Lung (tissue), 12 donors: ENCODE measurements around the gene TEX9. TPM values are rescaled to one million over a fixed set of nuclear protein-coding genes. Genes with fewer than 3 reads are reported as not detected.

Source experiments
- ATAC-seq: fragments of 200-7000 bp; cut with Tn5 transposase; one replicate; pipeline ENCODE4 v1.9.1; 2020; ENCODE audit warnings: moderate number of reproducible peaks; ENCODE audit not compliant: insufficient read depth, low FRiP score
- DNase-seq, 3 donors: peaks; one replicate each; pipeline ENCODE4 v3.0.0-alpha.2; 2013 to 2017
- H3K27ac ChIP-seq, 2 donors: one replicate each; pipeline ENCODE4 v1.5.1; 2013; ENCODE audit warnings: mild to moderate bottlenecking in 2 of 2, moderate library complexity in 2 of 2, control low read depth in 1 of 2, inconsistent platforms in 1 of 2, low read depth in 1 of 2, low read length in 1 of 2
- H3K27me3 ChIP-seq, 3 donors: one replicate each; pipeline ENCODE4 v1.5.1; 2013; ENCODE audit warnings: low read length in 2 of 3; ENCODE audit not compliant: control insufficient read depth in 3 of 3, insufficient read depth in 3 of 3
- H3K36me3 ChIP-seq, 4 donors: one replicate each; pipeline ENCODE4 v1.5.1; 2013; ENCODE audit warnings: low read length in 4 of 4, mild to moderate bottlenecking in 1 of 4, moderate library complexity in 1 of 4; ENCODE audit not compliant: control insufficient read depth in 4 of 4, insufficient read depth in 4 of 4
- H3K4me1 ChIP-seq, 5 donors: one replicate each; pipeline ENCODE4 v1.5.1; 2013; ENCODE audit warnings: low read length in 5 of 5, mild to moderate bottlenecking in 2 of 5, moderate library complexity in 1 of 5; ENCODE audit not compliant: control insufficient read depth in 5 of 5, insufficient read depth in 5 of 5
- H3K4me3 ChIP-seq: one replicate; pipeline ENCODE4 v1.5.1; 2013; ENCODE audit warnings: mild to moderate bottlenecking, control low read depth, moderate library complexity
- H3K9ac ChIP-seq, 2 donors: one replicate each; pipeline ENCODE4 v1.5.1; 2013; ENCODE audit warnings: low read length in 2 of 2, control low read depth in 1 of 2; ENCODE audit not compliant: insufficient read depth in 1 of 2
- H3K9me3 ChIP-seq, 4 donors: one replicate each; pipeline ENCODE4 v1.5.1; 2013; ENCODE audit warnings: low read length in 3 of 4, mild to moderate bottlenecking in 1 of 4, moderate library complexity in 1 of 4; ENCODE audit not compliant: control insufficient read depth in 4 of 4, insufficient read depth in 3 of 4
- CTCF ChIP-seq: IDR thresholded peaks from 2 replicates; pipeline ENCODE4 v1.5.1; 2012; ENCODE audit warnings: mild to moderate bottlenecking; ENCODE audit errors: control extremely low read depth, extremely low read depth
- polyA plus RNA-seq, 2 donors: library from polyadenylated mRNA; stranded (reverse); fragments of 200-250 nt; gene quantifications; one replicate each; pipeline ENCODE4 v1.2.1, GENCODE V29; 2013
- total RNA-seq, 2 donors: library from RNA; depleted of rRNA in 1 of 2; stranded (reverse); fragments of >200 nt in 1 of 2; gene quantifications; one replicate each; pipeline ENCODE4 v1.2.1, GENCODE V29; 2014 to 2021
- donor health status: control.
- donor health status: control.
- donor health status: Bipolar disorder and iron deficiency.
- donor health status: healthy.
- donor health status: DM: yes; HTN: yes; CAD: no.

The TEX9 gene
- total and polyA plus RNA-seq, 4 donors = 3.5 to 46.3 (median 11.0) TPM

GRCh38 chr15:56475351-56475750 is 110.1 kb downstream of the TEX9 start:
- H3K27me3 ChIP-seq = peaks cover 0 to 16% (median 0%) of the 10 kb centered on the region in 3 donors
- DNase-seq (no peak), ATAC-seq (no peak)
- H3K27ac ChIP-seq = no peak overlapping the region
- no peak overlapping the region for H3K9ac ChIP-seq
- no peak overlapping the region for H3K4me3 ChIP-seq
- H3K4me1 ChIP-seq = no peaks in the 10 kb centered on the region
- no peaks in the 10 kb centered on the region for H3K9me3 ChIP-seq
- no peaks in the 10 kb centered on the region for H3K36me3 ChIP-seq
- no peak for TF ChIP-seq CTCF

Other genes starting within 250 kb of the TEX9 start
- 10 to 100 TPM; 11.9 to 14.8 TPM for gene RFX7, start 121.5 kb upstream of the TEX9 start, total RNA-seq
- 1 to 10 TPM; 2.6 TPM for gene RFX7, start 121.5 kb upstream of the TEX9 start, polyA plus RNA-seq
- gene MNS1, start 99.7 kb downstream of the TEX9 start, total RNA-seq = 1 to 10 TPM; 6.7 to 7.8 TPM
- gene MNS1, start 99.7 kb downstream of the TEX9 start, polyA plus RNA-seq = 1 to 10 TPM; 3.2 to 6.5 TPM